Measurements from ENCODE around the gene ROBO4. TPM values are rescaled to one million over a fixed set of nuclear protein-coding genes. Genes with fewer than 3 reads are reported as not detected.

The ROBO4 gene
- total RNA-seq, 2 experiments from 2014 or later = not detected

- CTCF ChIA-PET = interaction anchor here (1.0 kb wide), 1 partner anchor 21 kb away, joined by 3 read pairs; no protein-coding TSS in a partner anchor
These were observed 10.5 kb downstream of the ROBO4 start for GRCh38 chr11:124886978-124887666.

GRCh38 chr11:124886476-124886875 lies 11.2 kb downstream of the ROBO4 start:
- H3K27ac Mint-ChIP-seq = no peak overlapping the region
- intact Hi-C loops (cut with DNase I, micrococcal nuclease) = no loop called here
- no peak overlapping the region for H3K4me3 Mint-ChIP-seq
- DNase-seq = no peak
- no peaks in the 10 kb centered on the region for H3K9me3 Mint-ChIP-seq (ENCODE audit: low read depth)
- no peaks in the 10 kb centered on the region for H3K4me1 Mint-ChIP-seq
- no peak for ATAC-seq
- CTCF ChIA-PET = no interaction called here
- no peaks in the 10 kb centered on the region for H3K36me3 Mint-ChIP-seq (ENCODE audit: low read depth)
- POLR2A ChIA-PET = interaction anchor here (1.3 kb wide), 1 partner anchor 8 kb away, joined by 3 read pairs; no protein-coding TSS in a partner anchor
- H3K27me3 Mint-ChIP-seq = peaks cover 3% of the 10 kb centered on the region

More at GRCh38 chr11:124886978-124887666, 10.5 kb downstream of the ROBO4 start:
- ATAC-seq (no peak), DNase-seq (no peak)
- no peaks in the 10 kb centered on the region for H3K4me1 Mint-ChIP-seq
- peaks cover 3% of the 10 kb centered on the region for H3K27me3 Mint-ChIP-seq
- intact Hi-C loops (cut with DNase I, micrococcal nuclease) = no loop called here
- no peak overlapping the region for H3K4me3 Mint-ChIP-seq
- POLR2A ChIA-PET = interaction anchor here (1.3 kb wide), 1 partner anchor 9 kb away, joined by 3 read pairs; no protein-coding TSS in a partner anchor
- H3K27ac Mint-ChIP-seq = no peak overlapping the region
- H3K36me3 Mint-ChIP-seq (ENCODE audit: low read depth) = no peaks in the 10 kb centered on the region
- no peaks in the 10 kb centered on the region for H3K9me3 Mint-ChIP-seq (ENCODE audit: low read depth)

GRCh38 chr11:124884869-124885479 lies 12.7 kb downstream of the ROBO4 start:
- Mint-ChIP-seq H3K9me3 (ENCODE audit: low read depth) (no peaks in the 10 kb centered on the region), H3K4me3 (no peak overlapping the region), H3K36me3 (ENCODE audit: low read depth) (no peaks in the 10 kb centered on the region), H3K27ac (no peak overlapping the region), H3K27me3 (peaks cover 3% of the 10 kb centered on the region), H3K4me1 (peaks cover 1% of the 10 kb centered on the region)
- CTCF ChIA-PET = interaction anchor here (0.6 kb wide), 1 partner anchor 46 kb away, joined by 3 read pairs; no protein-coding TSS in a partner anchor
- ATAC-seq (no peak), DNase-seq (no peak)
- intact Hi-C loops (cut with DNase I, micrococcal nuclease) = no loop called here
- POLR2A ChIA-PET = no interaction called here

GRCh38 chr11:124884340-124884739 lies 13.3 kb downstream of the ROBO4 start:
- Mint-ChIP-seq H3K27ac (no peak overlapping the region), H3K9me3 (ENCODE audit: low read depth) (no peaks in the 10 kb centered on the region), H3K4me3 (no peak overlapping the region), H3K36me3 (ENCODE audit: low read depth) (no peaks in the 10 kb centered on the region), H3K27me3 (peaks cover 3% of the 10 kb centered on the region), H3K4me1 (peaks cover 2% of the 10 kb centered on the region)
- intact Hi-C loops (cut with DNase I, micrococcal nuclease) = no loop called here
- ChIA-PET POLR2A (no interaction called here), CTCF (interaction anchor here (0.6 kb wide), 1 partner anchor 45 kb away, joined by 3 read pairs; no protein-coding TSS in a partner anchor)
- ATAC-seq (no peak), DNase-seq (no peak)

- CTCF ChIA-PET = interaction anchor here (0.8 to 1.6 kb wide), 5 partner anchors 9 to 120 kb away, joined by 3 to 7 read pairs (median 4); no protein-coding TSS in a partner anchor
- Mint-ChIP-seq H3K4me1 (peaks cover 6% of the 10 kb centered on the region), H3K36me3 (ENCODE audit: low read depth) (no peaks in the 10 kb centered on the region), H3K27me3 (peaks cover 3% of the 10 kb centered on the region), H3K9me3 (ENCODE audit: low read depth) (no peaks in the 10 kb centered on the region), H3K4me3 (no peak overlapping the region), H3K27ac (no peak overlapping the region)
- POLR2A ChIA-PET = interaction anchor here (0.6 kb wide), 1 partner anchor 17 kb away, joined by 3 read pairs; the partner anchor contains the start of gene ROBO3
- no peak for DNase-seq
- intact Hi-C loops (cut with DNase I, micrococcal nuclease) = no loop called here
- no peak for ATAC-seq
These were observed 15.2 kb downstream of the ROBO4 start for GRCh38 chr11:124882339-124883071.

GRCh38 chr11:124880958-124881357 lies 16.7 kb downstream of the ROBO4 start:
- ChIA-PET POLR2A (no interaction called here), CTCF (interaction anchor here (0.7 to 1.2 kb wide), 2 partner anchors 140 to 1833 kb away, joined by 3 to 4 read pairs; no protein-coding TSS in a partner anchor)
- intact Hi-C loops (cut with DNase I, micrococcal nuclease) = no loop called here
- Mint-ChIP-seq H3K9me3 (ENCODE audit: low read depth) (no peaks in the 10 kb centered on the region), H3K4me1 (peaks cover 16% of the 10 kb centered on the region), H3K4me3 (no peak overlapping the region), H3K27me3 (no peaks in the 10 kb centered on the region), H3K27ac (no peak overlapping the region), H3K36me3 (ENCODE audit: low read depth) (peaks cover 2% of the 10 kb centered on the region)
- DNase-seq (no peak), ATAC-seq (no peak)

GRCh38 chr11:124880290-124880611 lies 17.4 kb downstream of the ROBO4 start:
- Mint-ChIP-seq H3K4me3 (no peak overlapping the region), H3K27ac (no peak overlapping the region), H3K27me3 (peaks cover 5% of the 10 kb centered on the region), H3K9me3 (ENCODE audit: low read depth) (no peaks in the 10 kb centered on the region), H3K36me3 (ENCODE audit: low read depth) (peaks cover 2% of the 10 kb centered on the region), H3K4me1 (peaks cover 16% of the 10 kb centered on the region)
- no peak for DNase-seq
- intact Hi-C loops (cut with DNase I, micrococcal nuclease) = no loop called here
- no peak for ATAC-seq
- ChIA-PET POLR2A (no interaction called here), CTCF (interaction anchor here (1.1 kb wide), 1 partner anchor 117 kb away, joined by 4 read pairs; no protein-coding TSS in a partner anchor)

GRCh38 chr11:124879493-124880289 lies 18.0 kb downstream of the ROBO4 start:
- Mint-ChIP-seq H3K27ac (no peak overlapping the region), H3K27me3 (peaks cover 5% of the 10 kb centered on the region), H3K9me3 (ENCODE audit: low read depth) (no peaks in the 10 kb centered on the region), H3K36me3 (ENCODE audit: low read depth) (peaks cover 2% of the 10 kb centered on the region), H3K4me1 (peaks cover 16% of the 10 kb centered on the region), H3K4me3 (no peak overlapping the region)
- intact Hi-C loops (cut with DNase I, micrococcal nuclease) = loop anchor here in 1 of 2 experiments (5.0 to 10.0 kb wide), 2 partner anchors 765 to 1008 kb away; partner anchors contain the start of genes HYLS1 and VWA5A
- ATAC-seq = no peak
- no peak for DNase-seq
- ChIA-PET CTCF (interaction anchor here (1.1 kb wide), 1 partner anchor 116 kb away, joined by 4 read pairs; no protein-coding TSS in a partner anchor), POLR2A (no interaction called here)

GRCh38 chr11:124878759-124879492 lies 18.7 kb downstream of the ROBO4 start:
- intact Hi-C loops (cut with DNase I, micrococcal nuclease) = loop anchor here in 1 of 2 experiments (5.0 to 10.0 kb wide), 2 partner anchors 764 to 1008 kb away; partner anchors contain the start of genes HYLS1 and VWA5A
- Mint-ChIP-seq H3K27me3 (peaks cover 6% of the 10 kb centered on the region), H3K27ac (no peak overlapping the region), H3K4me1 (peaks cover 16% of the 10 kb centered on the region), H3K36me3 (ENCODE audit: low read depth) (peaks cover 2% of the 10 kb centered on the region), H3K9me3 (ENCODE audit: low read depth) (no peaks in the 10 kb centered on the region), H3K4me3 (no peak overlapping the region)
- ChIA-PET CTCF (interaction anchor here (0.9 to 1.0 kb wide), 2 partner anchors 13 to 141 kb away, joined by 3 to 5 read pairs; no protein-coding TSS in a partner anchor), POLR2A (no interaction called here)
- no peak for ATAC-seq
- no peak for DNase-seq

All from activated CD4-positive, alpha-beta T cell treated with anti-CD3 and anti-CD28 coated beads for 36 hours (primary cell).